K562 (cell line): ENCODE measurements around the gene CEP78. TPM values are rescaled to one million over a fixed set of nuclear protein-coding genes. Genes with fewer than 3 reads are reported as not detected.

Experiments used
- BDP1 ChIP-seq: IDR thresholded peaks from 3 replicates; pipeline ENCODE4 v1.6.1; 2011; ENCODE audit not compliant: insufficient read length, insufficient read depth
- E4F1 ChIP-seq: fragments of 250-450 bp; sonication (Bioruptor Pico); IDR thresholded peaks from 2 replicates; pipeline ENCODE4 v1.5.0; 2021; ENCODE audit warnings: mild to moderate bottlenecking, borderline replicate concordance
- FOXA1 ChIP-seq: fragments of 450-650 bp; IDR thresholded peaks from 2 replicates; pipeline ENCODE4 v1.6.1; 2016; ENCODE audit warnings: mild to moderate bottlenecking, borderline replicate concordance
- GATA2 ChIP-seq: sonication (generic); formaldehyde crosslinking; IDR thresholded peaks from 2 replicates; pipeline ENCODE4 v1.4.0; 2020; ENCODE audit warnings: mild to moderate bottlenecking, missing genetic modification reagents
- KLF1 ChIP-seq: fragments of 450-650 bp; IDR thresholded peaks from 2 replicates; pipeline ENCODE4 v1.6.1; 2016; ENCODE audit warnings: missing genetic modification characterization, missing compliant biosample characterization
- NUFIP1 ChIP-seq: fragments of 450-650 bp; IDR thresholded peaks from 2 replicates; pipeline ENCODE4 v1.6.1; 2018; ENCODE audit not compliant: partially characterized antibody
- POLR2G ChIP-seq: fragments of 200-400 bp; formaldehyde crosslinking; IDR thresholded peaks from 2 replicates; pipeline ENCODE4 v1.6.1; 2017; ENCODE audit warnings: low read depth, mild to moderate bottlenecking, antibody characterized with exemption, low read length, moderate library complexity
- THRA ChIP-seq: fragments of 450-650 bp; IDR thresholded peaks from 2 replicates; pipeline ENCODE4 v1.6.1; 2017; ENCODE audit warnings: mild to moderate bottlenecking, moderate library complexity
- ZNF197 ChIP-seq: fragments of 200-800 bp; sonication (Bioruptor generic); IDR thresholded peaks from 2 replicates; pipeline ENCODE4 v1.6.1; 2016; ENCODE audit warnings: low read depth, missing genetic modification characterization, missing compliant biosample characterization
- ZNF511 ChIP-seq: sonication (generic); formaldehyde crosslinking; IDR thresholded peaks from 2 replicates; pipeline ENCODE4 v1.8.0; 2022; ENCODE audit warnings: mild to moderate bottlenecking, missing genetic modification reagents
- polyA plus RNA-seq, 8 experiments: library from polyadenylated mRNA; depleted of rRNA in 4 of 8; stranded (reverse) in 5 of 8; unstranded in 3 of 8; fragments of >200 nt; fragmentation: Nextera tagmentation in 2 of 8; fragmentation: Illumina TruSeq in 1 of 8; extraction: Ambion mirVana in 2 of 8; extraction: Trizol in 1 of 8; gene quantifications; 2 replicates each; pipeline versions ENCODE4 v1.2.1 to v1.2.3, GENCODE V29; 2011 to 2014; ENCODE audit warnings: inconsistent platforms in 1 of 8, missing spikeins in 1 of 8
- total RNA-seq, 7 experiments: library from RNA; depleted of rRNA in 6 of 7; stranded (reverse); fragments of >200 nt in 6 of 7; fragmentation: Illumina TruSeq in 2 of 7; extraction: Trizol in 2 of 7; gene quantifications; 2 replicates each; pipeline versions ENCODE4 v1.2.1 to v1.2.3, GENCODE V29; 2011 to 2021; ENCODE audit warnings: low replicate concordance in 1 of 7

Gene CEP78
- total and polyA plus RNA-seq, 9 of the 15 experiments (the other 6 are each of a cell fraction or from before 2014, with no cell fraction given): 3.5 to 26.0 (median 21.5) TPM

- TF ChIP-seq FOXA1 (no peak), BDP1 (no peak), E4F1 (CRISPR knock-in tag) (no peak), GATA2 (CRISPR knock-in tag) (no peak), ZNF511 (CRISPR knock-in tag) (no peak), POLR2G (no peak), NUFIP1 (no peak), THRA (no peak), KLF1 (tag) (no peak), ZNF197 (CRISPR knock-in tag) (no peak)
- TF ChIP-seq, all 486 proteins: peak for 0
Measured at GRCh38 chr9:78272307-78272706, 36.4 kb downstream of the CEP78 start (continued).
